Ishikawa (cell line): Measurements from ENCODE around the gene FAM222B.

ENCODE experiments used
- CEBPB ChIP-seq: IDR thresholded peaks from 2 replicates; pipeline ENCODE4 v1.6.1; 2012
- EGR1 ChIP-seq: IDR thresholded peaks from 2 replicates; pipeline ENCODE4 v1.6.1; 2012
- EP300 ChIP-seq: IDR thresholded peaks from 2 replicates; pipeline ENCODE4 v1.6.1; 2012; ENCODE audit warnings: borderline replicate concordance
- FOXM1 ChIP-seq: IDR thresholded peaks from 2 replicates; pipeline ENCODE4 v1.6.1; 2012; ENCODE audit warnings: low read depth, borderline replicate concordance
- NFIC ChIP-seq: IDR thresholded peaks from 2 replicates; pipeline ENCODE4 v1.6.1; 2012
- REST ChIP-seq: IDR thresholded peaks from 2 replicates; pipeline ENCODE4 v1.6.1; 2012; ENCODE audit warnings: low read depth, mild to moderate bottlenecking
- TCF12 ChIP-seq: IDR thresholded peaks from 2 replicates; pipeline ENCODE4 v1.6.1; 2012; ENCODE audit warnings: low read depth

DNA sequence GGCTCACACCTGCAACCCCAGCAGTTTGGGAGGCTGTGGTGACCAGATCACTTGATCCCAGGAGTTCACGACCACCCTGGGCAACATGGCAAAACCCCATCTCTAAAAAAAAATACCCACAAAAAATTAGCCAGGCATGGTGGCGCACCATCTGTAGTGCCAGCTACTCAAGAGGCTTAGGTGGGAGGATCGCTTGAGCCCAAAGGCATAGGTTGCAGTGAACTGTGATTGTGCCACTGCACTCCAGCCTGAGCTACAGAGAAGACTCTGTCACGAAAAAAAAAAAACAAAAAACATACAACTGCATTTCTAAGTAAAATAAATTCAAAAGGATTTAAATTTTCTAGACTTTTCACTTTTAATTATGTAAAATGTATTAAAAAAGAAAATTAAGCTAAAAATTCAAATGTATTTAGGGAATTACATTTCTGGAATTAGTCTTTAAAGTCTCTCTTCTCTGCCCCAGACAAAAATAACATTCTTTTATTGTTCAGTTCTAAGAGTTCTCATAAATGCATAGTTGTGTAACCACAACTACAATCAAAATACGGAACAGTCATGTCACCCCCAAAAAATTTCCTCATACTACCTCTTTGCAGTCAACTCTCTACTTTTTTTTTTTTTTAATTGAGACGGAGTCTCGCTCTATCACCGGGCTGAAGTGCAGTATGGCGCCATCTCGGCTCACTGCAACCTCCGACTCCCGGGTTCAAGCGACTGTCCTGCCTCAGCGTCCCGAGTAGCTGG is 14.1 kb downstream of the FAM222B start:
- TF ChIP-seq REST (no peak), NFIC (no peak), TCF12 (no peak), FOXM1 (no peak), CEBPB (no peak), EP300 (no peak), EGR1 (no peak)
